Measurements from ENCODE around the gene GJA5.

- no peak for TF ChIP-seq CTCF (IDR thresholded peaks at IDR 0.05; ENCODE audit: low read depth, low read length)
- TF ChIP-seq MAX (IDR thresholded peaks at IDR 0.05; ENCODE audit: low read depth, low read length), result no peak
- TF ChIP-seq POLR2A (IDR thresholded peaks at IDR 0.05; ENCODE audit: extremely low read depth, insufficient read length), result no peak
Measured at GRCh38 chr1:147809236-147809635, 48.8 kb upstream of the GJA5 start.

All from NB4 (cell line).